ENCODE data around the gene NTNG2. TPM values are rescaled to one million over a fixed set of nuclear protein-coding genes. Genes with fewer than 3 reads are reported as not detected.

Gene NTNG2
- total and polyA plus RNA-seq, 2 of the 13 experiments (the other 11 are each of a cell fraction or from before 2014, with no cell fraction given) = 0.02 to 0.36 TPM

DNA sequence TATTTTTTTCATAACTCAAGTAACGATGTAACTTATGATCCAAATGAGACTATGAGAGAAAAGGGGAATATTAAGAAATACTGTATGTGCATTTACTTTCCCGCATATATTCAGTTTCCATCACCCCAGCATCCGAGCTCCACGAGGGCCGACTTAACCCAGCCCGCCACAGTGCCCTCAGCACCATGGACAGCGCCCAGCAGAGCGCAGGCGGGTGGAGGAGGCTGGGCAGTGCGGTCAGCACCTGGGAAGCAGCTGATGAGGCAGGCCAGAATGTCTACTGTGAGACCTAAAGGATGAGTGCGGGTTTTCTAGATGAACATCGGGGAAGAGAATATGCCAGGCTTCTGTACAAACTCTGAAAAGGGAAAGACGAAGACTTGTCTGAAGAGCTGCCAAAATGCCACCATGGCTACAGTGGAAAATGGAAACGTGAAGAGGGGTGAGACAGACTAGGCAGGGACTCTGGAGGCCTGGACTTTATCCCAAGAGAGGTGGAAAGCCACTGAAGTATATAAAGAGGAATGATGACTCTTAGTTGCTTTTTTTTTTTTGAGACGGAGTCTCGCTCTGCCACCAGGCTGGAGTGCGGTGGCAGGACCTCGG is 47.7 kb upstream of the NTNG2 start (continued):
- TF ChIP-seq DDIT3 (CRISPR knock-in tag; IDR thresholded peaks at IDR 0.05) = peak; percentile 82; the same call in 1 of the 2 replicates
- TF ChIP-seq ARNT2 (CRISPR knock-in tag; IDR thresholded peaks at IDR 0.05; ENCODE audit: low read depth) = peak; percentile 96
- TF ChIP-seq GPBP1L1 (CRISPR knock-in tag; IDR thresholded peaks at IDR 0.05) = no peak
- TF ChIP-seq, protein P1, sequence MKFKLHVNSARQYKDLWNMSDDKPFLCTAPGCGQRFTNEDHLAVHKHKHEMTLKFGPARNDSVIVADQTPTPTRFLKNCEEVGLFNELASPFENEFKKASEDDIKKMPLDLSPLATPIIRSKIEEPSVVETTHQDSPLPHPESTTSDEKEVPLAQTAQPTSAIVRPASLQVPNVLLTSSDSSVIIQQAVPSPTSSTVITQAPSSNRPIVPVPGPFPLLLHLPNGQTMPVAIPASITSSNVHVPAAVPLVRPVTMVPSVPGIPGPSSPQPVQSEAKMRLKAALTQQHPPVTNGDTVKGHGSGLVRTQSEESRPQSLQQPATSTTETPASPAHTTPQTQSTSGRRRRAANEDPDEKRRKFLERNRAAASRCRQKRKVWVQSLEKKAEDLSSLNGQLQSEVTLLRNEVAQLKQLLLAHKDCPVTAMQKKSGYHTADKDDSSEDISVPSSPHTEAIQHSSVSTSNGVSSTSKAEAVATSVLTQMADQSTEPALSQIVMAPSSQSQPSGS (CRISPR knock-in tag; IDR thresholded peaks at IDR 0.05) = peak; percentile 94
- no peak for TF ChIP-seq MTA1 (CRISPR knock-in tag; IDR thresholded peaks at IDR 0.05; ENCODE audit: borderline replicate concordance)
- peak; percentile 73; the same call in 1 of the 2 replicates for TF ChIP-seq ZNF343 (CRISPR knock-in tag; IDR thresholded peaks at IDR 0.05)
- TF ChIP-seq ZFY (CRISPR knock-in tag; IDR thresholded peaks at IDR 0.05) = peak; percentile 70
- peak; percentile 99 for TF ChIP-seq SRY (CRISPR knock-in tag; IDR thresholded peaks at IDR 0.05)
- TF ChIP-seq HNF4G (IDR thresholded peaks at IDR 0.05; ENCODE audit: borderline replicate concordance, low read depth, low read length) = no peak
- no peak for TF ChIP-seq HNF4G (CRISPR knock-in tag; IDR thresholded peaks at IDR 0.05; ENCODE audit: borderline replicate concordance, low read depth)
- no peak for TF ChIP-seq CBX1 (IDR thresholded peaks at IDR 0.05; ENCODE audit: low read depth)
- no peak for TF ChIP-seq ZEB1 (IDR thresholded peaks at IDR 0.05; ENCODE audit: insufficient replicate concordance, low read depth)
- peak; percentile 78 for TF ChIP-seq YEATS4 (CRISPR knock-in tag; IDR thresholded peaks at IDR 0.05; ENCODE audit: borderline replicate concordance)
- no peak for TF ChIP-seq ZNF761 (CRISPR knock-in tag; conservative IDR thresholded peaks at IDR 0.05)
- TF ChIP-seq, protein P2, sequence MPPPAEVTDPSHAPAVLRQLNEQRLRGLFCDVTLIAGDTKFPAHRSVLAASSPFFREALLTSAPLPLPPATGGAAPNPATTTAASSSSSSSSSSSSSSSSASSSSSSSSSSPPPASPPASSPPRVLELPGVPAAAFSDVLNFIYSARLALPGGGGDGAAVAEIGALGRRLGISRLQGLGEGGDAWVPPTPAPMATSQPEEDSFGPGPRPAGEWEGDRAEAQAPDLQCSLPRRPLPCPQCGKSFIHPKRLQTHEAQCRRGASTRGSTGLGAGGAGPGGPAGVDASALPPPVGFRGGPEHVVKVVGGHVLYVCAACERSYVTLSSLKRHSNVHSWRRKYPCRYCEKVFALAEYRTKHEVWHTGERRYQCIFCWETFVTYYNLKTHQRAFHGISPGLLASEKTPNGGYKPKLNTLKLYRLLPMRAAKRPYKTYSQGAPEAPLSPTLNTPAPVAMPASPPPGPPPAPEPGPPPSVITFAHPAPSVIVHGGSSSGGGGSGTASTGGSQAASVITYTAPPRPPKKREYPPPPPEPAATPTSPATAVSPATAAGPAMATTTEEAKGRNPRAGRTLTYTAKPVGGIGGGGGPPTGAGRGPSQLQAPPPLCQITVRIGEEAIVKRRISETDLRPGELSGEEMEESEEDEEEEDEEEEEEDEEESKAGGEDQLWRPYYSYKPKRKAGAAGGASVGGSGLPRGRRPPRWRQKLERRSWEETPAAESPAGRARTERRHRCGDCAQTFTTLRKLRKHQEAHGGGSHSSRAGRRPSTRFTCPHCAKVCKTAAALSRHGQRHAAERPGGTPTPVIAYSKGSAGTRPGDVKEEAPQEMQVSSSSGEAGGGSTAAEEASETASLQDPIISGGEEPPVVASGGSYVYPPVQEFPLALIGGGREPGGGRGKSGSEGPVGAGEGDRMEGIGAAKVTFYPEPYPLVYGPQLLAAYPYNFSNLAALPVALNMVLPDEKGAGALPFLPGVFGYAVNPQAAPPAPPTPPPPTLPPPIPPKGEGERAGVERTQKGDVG (CRISPR knock-in tag; IDR thresholded peaks at IDR 0.05; ENCODE audit: borderline replicate concordance) = no peak; the same call in 1 of the 2 replicates
- peak; percentile 100 for TF ChIP-seq KLF6 (CRISPR knock-in tag; IDR thresholded peaks at IDR 0.05)
- TF ChIP-seq ZNF367 (CRISPR knock-in tag; IDR thresholded peaks at IDR 0.05; ENCODE audit: borderline replicate concordance) = peak; percentile 93; the same call in 1 of the 2 replicates
- TF ChIP-seq, protein P3, sequence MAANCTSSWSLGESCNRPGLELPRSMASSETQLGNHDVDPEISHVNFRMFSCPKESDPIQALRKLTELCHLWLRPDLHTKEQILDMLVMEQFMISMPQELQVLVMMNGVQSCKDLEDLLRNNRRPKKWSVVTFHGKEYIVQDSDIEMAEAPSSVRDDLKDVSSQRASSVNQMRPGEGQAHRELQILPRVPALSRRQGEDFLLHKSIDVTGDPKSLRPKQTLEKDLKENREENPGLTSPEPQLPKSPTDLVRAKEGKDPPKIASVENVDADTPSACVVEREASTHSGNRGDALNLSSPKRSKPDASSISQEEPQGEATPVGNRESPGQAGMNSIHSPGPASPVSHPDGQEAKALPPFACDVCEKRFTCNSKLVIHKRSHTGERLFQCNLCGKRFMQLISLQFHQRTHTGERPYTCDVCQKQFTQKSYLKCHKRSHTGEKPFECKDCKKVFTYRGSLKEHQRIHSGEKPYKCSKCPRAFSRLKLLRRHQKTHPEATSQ (CRISPR knock-in tag; IDR thresholded peaks at IDR 0.05; ENCODE audit: borderline replicate concordance) = no peak
- 0 out of 2 replicates have a peak, but pooled peaks have one; percentile 35 for TF ChIP-seq MAZ (IDR thresholded peaks at IDR 0.05; ENCODE audit: borderline replicate concordance, low read depth, low read length)
- peak; percentile 89 for TF ChIP-seq MAZ (CRISPR knock-in tag; IDR thresholded peaks at IDR 0.05; ENCODE audit: low read depth)
- no peak for TF ChIP-seq CHD4 (IDR thresholded peaks at IDR 0.05; ENCODE audit: borderline replicate concordance, low read length)
- TF ChIP-seq ZNF235 (CRISPR knock-in tag; IDR thresholded peaks at IDR 0.05; ENCODE audit: borderline replicate concordance) = peak; percentile 96; the same call in 1 of the 2 replicates

Measured in HepG2 (cell line).